Activated T-helper 17 cell treated with anti-CD3 and anti-CD28 coated beads, Interleukin-2, amount 50 U/mL, for 72 hours (primary cell): ENCODE measurements around the gene RSRC1. TPM values are rescaled to one million over a fixed set of nuclear protein-coding genes. Genes with fewer than 3 reads are reported as not detected.
A peak's percentile ranks its signal among the peaks of the same experiment; 100 is the strongest.
"Not testable (repeated sequence)": the region's sequence is repeated elsewhere in the genome, so short reads cannot be mapped to it uniquely, and the experiment has no call there.

Experiments used
- ATAC-seq: fragments of 150-1000 bp; cut with Tn5 transposase; replicated peaks from 2 replicates; pipeline ENCODE4 v1.10.0; 2021; ENCODE audit warnings: mild to moderate bottlenecking, moderate library complexity
- H3K27ac Mint-ChIP-seq: one replicate; pipeline ENCODE4 v1.8.0; 2022; ENCODE audit warnings: mixed read lengths
- H3K27me3 Mint-ChIP-seq: one replicate; pipeline ENCODE4 v1.8.0; 2022; ENCODE audit warnings: mixed read lengths
- H3K36me3 Mint-ChIP-seq: one replicate; pipeline ENCODE4 v1.8.0; 2022; ENCODE audit warnings: low read depth, mild to moderate bottlenecking, mixed read lengths
- H3K4me1 Mint-ChIP-seq: one replicate; pipeline ENCODE4 v1.8.0; 2022; ENCODE audit warnings: mixed read lengths
- H3K4me3 Mint-ChIP-seq: one replicate; pipeline ENCODE4 v1.8.0; 2022; ENCODE audit warnings: mild to moderate bottlenecking, mixed read lengths
- H3K9me3 Mint-ChIP-seq: one replicate; pipeline ENCODE4 v1.8.0; 2022; ENCODE audit warnings: mixed read lengths
- total RNA-seq, 2 donors: library from RNA; stranded (reverse); gene quantifications; one replicate each; pipeline ENCODE4 v1.2.3, GENCODE V29; 2022

The RSRC1 gene
- total RNA-seq, 2 donors from 2014 or later, result 28.2 to 32.4 TPM

- Mint-ChIP-seq H3K9me3 (no peaks in the 10 kb centered on the region), H3K27ac (no peak overlapping the region), H3K4me1 (no peaks in the 10 kb centered on the region), H3K36me3 (no peaks in the 10 kb centered on the region), H3K4me3 (no peak overlapping the region), H3K27me3 (no peaks in the 10 kb centered on the region)
- peak; percentile 60 for ATAC-seq
Measured at GRCh38 chr3:158381262-158381868, 271.5 kb downstream of the RSRC1 start.

- H3K4me1 Mint-ChIP-seq, result no peaks in the 10 kb centered on the region
- no peaks in the 10 kb centered on the region for H3K27me3 Mint-ChIP-seq
- no peak overlapping the region for H3K4me3 Mint-ChIP-seq
- no peaks in the 10 kb centered on the region for H3K9me3 Mint-ChIP-seq
- no peak for ATAC-seq
- H3K36me3 Mint-ChIP-seq, result no peaks in the 10 kb centered on the region
- H3K27ac Mint-ChIP-seq, result no peak overlapping the region
Measured at GRCh38 chr3:158382479-158382878, 272.6 kb downstream of the RSRC1 start.

- no peaks in the 10 kb centered on the region for H3K27me3 Mint-ChIP-seq
- H3K4me3 Mint-ChIP-seq, result no peak overlapping the region
- H3K4me1 Mint-ChIP-seq, result no peaks in the 10 kb centered on the region
- peak; percentile 49 for ATAC-seq
- H3K9me3 Mint-ChIP-seq, result no peaks in the 10 kb centered on the region
- no peaks in the 10 kb centered on the region for H3K36me3 Mint-ChIP-seq
- no peak overlapping the region for H3K27ac Mint-ChIP-seq
Measured at GRCh38 chr3:158384019-158384418, 274.1 kb downstream of the RSRC1 start.

GRCh38 chr3:158395421-158395820 lies 285.5 kb downstream of the RSRC1 start:
- Mint-ChIP-seq H3K4me3 (no peak overlapping the region), H3K27me3 (no peaks in the 10 kb centered on the region), H3K9me3 (peaks cover 25% of the 10 kb centered on the region), H3K36me3 (no peaks in the 10 kb centered on the region), H3K27ac (no peak overlapping the region), H3K4me1 (no peaks in the 10 kb centered on the region)
- no peak for ATAC-seq

- H3K4me1 Mint-ChIP-seq, result no peaks in the 10 kb centered on the region
- H3K27ac Mint-ChIP-seq, result no peak overlapping the region
- ATAC-seq, result no peak
- no peaks in the 10 kb centered on the region for H3K27me3 Mint-ChIP-seq
- H3K9me3 Mint-ChIP-seq, result peaks cover 4% of the 10 kb centered on the region
- no peaks in the 10 kb centered on the region for H3K36me3 Mint-ChIP-seq
- H3K4me3 Mint-ChIP-seq, result no peak overlapping the region
Measured at GRCh38 chr3:158402590-158402989, 292.7 kb downstream of the RSRC1 start.

GRCh38 chr3:158403013-158403412 lies 293.1 kb downstream of the RSRC1 start:
- no peaks in the 10 kb centered on the region for H3K9me3 Mint-ChIP-seq
- no peak overlapping the region for H3K4me3 Mint-ChIP-seq
- no peak overlapping the region for H3K27ac Mint-ChIP-seq
- H3K36me3 Mint-ChIP-seq, result no peaks in the 10 kb centered on the region
- no peak for ATAC-seq
- H3K27me3 Mint-ChIP-seq, result no peaks in the 10 kb centered on the region
- H3K4me1 Mint-ChIP-seq, result no peaks in the 10 kb centered on the region

GRCh38 chr3:158404131-158404718 lies 294.3 kb downstream of the RSRC1 start:
- no peaks in the 10 kb centered on the region for H3K27me3 Mint-ChIP-seq
- H3K27ac Mint-ChIP-seq, result no peak overlapping the region
- H3K4me1 Mint-ChIP-seq, result no peaks in the 10 kb centered on the region
- H3K9me3 Mint-ChIP-seq, result no peaks in the 10 kb centered on the region
- no peak overlapping the region for H3K4me3 Mint-ChIP-seq
- ATAC-seq, result no peak
- no peaks in the 10 kb centered on the region for H3K36me3 Mint-ChIP-seq

- Mint-ChIP-seq H3K27me3 (no peaks in the 10 kb centered on the region), H3K36me3 (no peaks in the 10 kb centered on the region), H3K9me3 (no peaks in the 10 kb centered on the region), H3K4me1 (no peaks in the 10 kb centered on the region), H3K27ac (no peak overlapping the region), H3K4me3 (no peak overlapping the region)
- no peak for ATAC-seq
Measured at GRCh38 chr3:158405507-158405906, 295.6 kb downstream of the RSRC1 start.

GRCh38 chr3:158407844-158408517 lies 298.1 kb downstream of the RSRC1 start:
- Mint-ChIP-seq H3K4me3 (no peak overlapping the region), H3K9me3 (peaks cover 5% of the 10 kb centered on the region), H3K4me1 (no peaks in the 10 kb centered on the region), H3K36me3 (no peaks in the 10 kb centered on the region), H3K27me3 (no peaks in the 10 kb centered on the region), H3K27ac (no peak overlapping the region)
- no peak for ATAC-seq

- not testable (repeated sequence) for H3K9me3 Mint-ChIP-seq, H3K4me1 Mint-ChIP-seq, H3K36me3 Mint-ChIP-seq, H3K27me3 Mint-ChIP-seq, H3K27ac Mint-ChIP-seq, ATAC-seq, H3K4me3 Mint-ChIP-seq
Measured at GRCh38 chr3:158408518-158408897, 298.6 kb downstream of the RSRC1 start.

- Mint-ChIP-seq H3K27me3 (no peaks in the 10 kb centered on the region), H3K4me3 (no peak overlapping the region), H3K9me3 (no peaks in the 10 kb centered on the region), H3K27ac (no peak overlapping the region), H3K36me3 (no peaks in the 10 kb centered on the region), H3K4me1 (peaks cover 5% of the 10 kb centered on the region)
- ATAC-seq, result no peak
Measured at GRCh38 chr3:158418035-158418434, 308.1 kb downstream of the RSRC1 start.

GRCh38 chr3:158419820-158420653 lies 310.1 kb downstream of the RSRC1 start:
- Mint-ChIP-seq H3K27ac (peak overlapping the region; percentile 45), H3K27me3 (no peaks in the 10 kb centered on the region), H3K4me1 (peaks cover 5% of the 10 kb centered on the region), H3K9me3 (no peaks in the 10 kb centered on the region), H3K36me3 (no peaks in the 10 kb centered on the region), H3K4me3 (no peak overlapping the region)
- ATAC-seq, result no peak

- Mint-ChIP-seq H3K9me3 (no peaks in the 10 kb centered on the region), H3K27ac (no peak overlapping the region), H3K4me3 (no peak overlapping the region), H3K4me1 (peaks cover 5% of the 10 kb centered on the region), H3K27me3 (no peaks in the 10 kb centered on the region), H3K36me3 (no peaks in the 10 kb centered on the region)
- ATAC-seq, result peak; percentile 99
Measured at GRCh38 chr3:158420654-158421396, 310.9 kb downstream of the RSRC1 start.

- Mint-ChIP-seq H3K27ac (no peak overlapping the region), H3K36me3 (no peaks in the 10 kb centered on the region), H3K4me3 (no peak overlapping the region), H3K9me3 (no peaks in the 10 kb centered on the region), H3K4me1 (no peaks in the 10 kb centered on the region), H3K27me3 (no peaks in the 10 kb centered on the region)
- no peak for ATAC-seq
Measured at GRCh38 chr3:158430448-158430847, 320.6 kb downstream of the RSRC1 start.
